Measurements from ENCODE around the gene EGF.
"Not testable (repeated sequence)": the region's sequence is repeated elsewhere in the genome, so short reads cannot be mapped to it uniquely, and the experiment has no call there.

Gene EGF

DNA sequence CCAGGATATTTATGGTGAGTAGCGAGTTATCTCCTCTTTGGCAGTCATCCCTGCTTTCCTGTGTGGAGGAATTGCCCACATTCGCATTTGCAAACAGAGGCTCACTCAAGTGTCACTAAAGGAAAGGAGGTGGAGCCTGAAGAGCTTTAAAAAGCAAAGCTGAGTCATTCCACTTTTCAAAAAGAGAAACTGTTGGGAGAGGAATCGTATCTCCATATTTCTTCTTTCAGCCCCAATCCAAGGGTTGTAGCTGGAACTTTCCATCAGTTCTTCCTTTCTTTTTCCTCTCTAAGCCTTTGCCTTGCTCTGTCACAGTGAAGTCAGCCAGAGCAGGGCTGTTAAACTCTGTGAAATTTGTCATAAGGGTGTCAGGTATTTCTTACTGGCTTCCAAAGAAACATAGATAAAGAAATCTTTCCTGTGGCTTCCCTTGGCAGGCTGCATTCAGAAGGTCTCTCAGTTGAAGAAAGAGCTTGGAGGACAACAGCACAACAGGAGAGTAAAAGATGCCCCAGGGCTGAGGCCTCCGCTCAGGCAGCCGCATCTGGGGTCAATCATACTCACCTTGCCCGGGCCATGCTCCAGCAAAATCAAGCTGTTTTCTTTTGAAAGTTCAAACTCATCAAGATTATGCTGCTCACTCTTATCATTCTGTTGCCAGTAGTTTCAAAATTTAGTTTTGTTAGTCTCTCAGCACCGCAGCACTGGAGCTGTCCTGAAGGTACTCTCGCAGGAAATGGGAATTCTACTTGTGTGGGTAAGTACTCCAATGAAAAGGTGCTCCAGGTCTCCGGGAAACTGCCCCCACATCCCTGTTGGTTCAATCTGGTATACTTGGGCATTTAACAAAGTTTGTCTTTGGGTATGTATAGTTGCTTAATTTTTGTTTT lies at the start of gene EGF:
EGF (plus strand) TSS at position 178 of the 890 bp plus-strand sequence; CDS start at position 631, 453 bp downstream.
- no peak for DNase-seq (ENCODE audit: low read depth in 2 of 2)

DNA sequence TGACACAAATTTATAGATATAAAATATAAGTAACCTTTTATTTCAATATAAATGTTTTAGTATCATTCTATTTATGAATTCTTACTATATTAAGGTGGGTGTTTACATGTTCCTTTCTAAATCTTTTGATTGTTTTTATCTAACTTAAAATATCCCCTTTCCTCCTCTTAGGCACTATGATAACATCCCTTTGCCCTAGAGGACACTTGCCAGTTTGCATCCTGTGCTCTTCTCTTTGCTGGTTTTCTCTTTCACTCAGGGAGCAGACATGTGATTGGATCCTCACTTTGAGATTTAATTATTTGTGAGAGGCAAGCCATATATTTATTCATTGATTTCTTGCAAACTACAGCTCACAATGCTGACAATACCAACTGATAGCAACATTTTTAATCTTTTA lies 48.5 kb upstream of the EGF start:
- DNase-seq (ENCODE audit: low read depth in 2 of 2): no peak

DNA sequence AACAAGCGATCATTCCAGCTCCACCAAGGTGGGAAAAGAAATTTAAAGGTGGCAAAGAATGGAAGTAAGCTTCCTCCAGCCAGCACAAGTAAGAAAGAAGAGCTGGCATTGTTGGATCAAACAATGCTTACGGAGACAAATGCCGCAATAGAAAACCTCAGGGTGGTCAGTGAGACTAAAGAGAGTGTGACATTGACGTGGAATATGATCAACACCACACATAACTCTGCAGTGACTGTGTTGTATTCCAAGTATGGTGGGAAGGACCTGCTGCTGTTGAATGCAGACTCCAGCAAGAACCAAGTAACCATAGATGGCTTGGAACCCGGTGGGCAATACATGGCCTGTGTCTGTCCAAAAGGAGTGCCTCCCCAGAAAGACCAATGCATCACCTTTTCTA lies 42.6 kb upstream of the EGF start:
- no peak for DNase-seq (ENCODE audit: low read depth in 2 of 2)

DNA sequence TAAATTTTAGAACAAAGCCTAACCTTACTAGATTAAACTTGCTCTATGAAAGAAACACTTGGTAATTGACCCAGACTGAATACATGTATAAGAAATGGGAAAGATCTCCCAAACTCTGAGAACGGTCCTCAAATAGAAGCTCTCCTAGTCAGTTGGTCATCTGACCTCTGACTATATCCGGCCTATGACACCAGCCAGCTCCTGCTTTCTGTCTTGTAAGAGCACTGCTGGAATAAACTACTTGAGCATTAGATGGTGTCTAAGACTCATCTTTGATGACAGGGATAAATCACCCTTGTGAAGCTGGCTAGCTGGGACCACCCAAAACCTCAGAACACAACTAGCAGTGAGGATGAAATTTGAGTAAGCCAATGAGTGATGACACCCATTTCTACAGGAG lies 40.6 kb upstream of the EGF start:
- no peak for DNase-seq (ENCODE audit: low read depth in 2 of 2)

DNA sequence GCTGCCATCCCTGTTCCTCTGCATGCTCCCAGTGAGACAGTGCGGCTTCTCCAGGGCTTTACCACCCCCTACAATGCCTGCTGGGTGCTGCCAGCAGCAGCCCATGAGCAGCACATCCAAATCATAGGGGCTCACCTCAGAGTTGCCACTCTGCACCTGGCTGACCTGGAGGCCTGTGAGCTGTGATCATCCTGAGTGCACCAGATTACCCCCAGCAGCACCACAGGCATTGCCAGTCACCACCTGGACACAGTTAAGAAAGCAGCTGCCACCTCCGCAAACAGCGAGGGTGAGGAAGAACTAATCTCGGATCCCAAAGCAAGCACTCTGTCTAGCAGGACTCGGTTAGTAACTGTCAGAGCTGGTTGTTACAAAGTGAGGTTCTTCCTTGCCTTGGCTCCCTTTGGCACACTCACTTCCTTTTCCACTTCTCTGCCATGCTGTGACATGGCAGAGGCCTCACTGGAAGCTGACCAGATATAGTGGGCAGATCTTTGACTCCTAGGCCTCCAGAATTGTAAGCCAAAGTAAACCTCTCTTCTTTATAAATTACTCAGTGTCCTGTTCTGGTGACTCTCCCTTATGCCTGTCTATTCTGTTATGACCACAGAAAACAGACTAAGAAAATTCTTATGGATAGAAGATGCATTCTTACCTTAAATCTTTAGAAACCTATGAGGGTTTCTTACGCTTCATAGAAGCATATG lies 39.6 kb upstream of the EGF start:
- DNase-seq (ENCODE audit: low read depth in 2 of 2): no peak

DNA sequence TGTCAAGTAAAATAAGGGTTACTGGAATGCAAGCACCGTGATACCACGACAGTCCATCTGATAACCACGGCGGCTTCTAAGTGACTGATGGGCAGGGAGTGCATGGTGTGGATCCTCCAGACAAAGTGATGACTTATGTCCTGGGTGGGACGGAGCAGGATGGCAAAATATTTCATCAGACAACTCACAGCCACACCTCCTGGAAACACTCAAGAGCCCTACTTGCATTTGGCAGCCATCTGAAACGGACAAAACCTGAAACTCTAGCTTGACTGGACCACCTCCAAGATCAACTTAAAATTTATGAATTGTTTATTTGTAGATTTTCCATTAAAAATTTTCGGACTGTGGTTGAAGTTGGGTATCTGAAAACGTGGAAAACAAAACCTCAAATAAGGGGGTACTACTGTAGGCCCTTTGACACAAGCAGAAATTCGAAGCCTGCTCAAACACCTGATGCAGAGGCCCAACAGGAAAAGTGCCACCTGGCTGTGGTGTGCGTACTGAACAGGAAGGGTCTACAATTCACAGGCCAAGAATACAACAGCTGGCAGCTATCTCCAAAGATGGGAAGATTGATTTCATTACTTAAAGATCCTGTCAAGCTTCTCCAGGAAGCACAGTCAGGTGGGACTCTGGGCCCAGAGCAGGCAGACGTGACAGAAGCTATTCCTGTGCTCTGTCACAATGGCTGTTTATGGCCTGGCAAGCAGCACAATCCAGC lies 38.7 kb upstream of the EGF start:
- DNase-seq (ENCODE audit: low read depth in 2 of 2): no peak

DNA sequence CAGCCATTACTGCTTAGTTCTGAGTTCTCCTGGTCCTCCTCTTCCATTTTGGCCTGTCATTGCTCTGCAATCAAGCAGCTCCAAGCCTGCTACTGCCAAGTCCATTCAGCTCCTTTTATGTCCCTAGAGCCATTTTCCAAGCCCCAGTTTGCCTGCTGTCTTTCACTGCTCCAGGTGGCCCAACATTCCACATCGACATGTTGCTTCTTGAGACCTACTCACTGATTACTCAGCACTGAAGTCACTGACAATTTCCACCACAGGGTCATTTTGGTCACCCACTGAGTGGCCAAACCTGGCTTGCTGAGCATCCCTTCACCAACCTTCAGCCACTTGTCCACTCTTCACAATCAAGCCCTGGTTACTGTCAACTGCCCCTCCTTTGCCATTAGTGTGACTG lies 37.6 kb upstream of the EGF start:
- no peak for DNase-seq (ENCODE audit: low read depth in 2 of 2)

DNA sequence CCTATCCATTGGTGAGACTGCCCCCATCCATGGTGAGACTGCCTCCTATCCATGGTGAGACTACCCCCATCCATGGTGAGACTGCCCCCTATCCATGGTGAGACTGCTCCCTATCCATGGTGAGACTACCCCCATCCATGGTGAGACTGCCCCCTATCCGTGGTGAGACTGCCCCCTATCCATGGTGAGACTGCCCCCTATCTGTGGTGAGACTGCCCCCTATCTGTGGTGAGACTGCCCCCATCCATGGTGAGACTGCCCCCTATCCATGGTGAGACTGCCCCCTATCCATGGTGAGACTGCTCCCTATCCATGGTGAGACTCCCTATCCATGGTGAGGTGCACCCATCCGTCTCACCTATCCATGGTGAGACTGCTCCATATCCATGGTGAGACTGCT lies 37.1 kb upstream of the EGF start:
- DNase-seq (ENCODE audit: low read depth in 2 of 2): not testable (repeated sequence)

DNA sequence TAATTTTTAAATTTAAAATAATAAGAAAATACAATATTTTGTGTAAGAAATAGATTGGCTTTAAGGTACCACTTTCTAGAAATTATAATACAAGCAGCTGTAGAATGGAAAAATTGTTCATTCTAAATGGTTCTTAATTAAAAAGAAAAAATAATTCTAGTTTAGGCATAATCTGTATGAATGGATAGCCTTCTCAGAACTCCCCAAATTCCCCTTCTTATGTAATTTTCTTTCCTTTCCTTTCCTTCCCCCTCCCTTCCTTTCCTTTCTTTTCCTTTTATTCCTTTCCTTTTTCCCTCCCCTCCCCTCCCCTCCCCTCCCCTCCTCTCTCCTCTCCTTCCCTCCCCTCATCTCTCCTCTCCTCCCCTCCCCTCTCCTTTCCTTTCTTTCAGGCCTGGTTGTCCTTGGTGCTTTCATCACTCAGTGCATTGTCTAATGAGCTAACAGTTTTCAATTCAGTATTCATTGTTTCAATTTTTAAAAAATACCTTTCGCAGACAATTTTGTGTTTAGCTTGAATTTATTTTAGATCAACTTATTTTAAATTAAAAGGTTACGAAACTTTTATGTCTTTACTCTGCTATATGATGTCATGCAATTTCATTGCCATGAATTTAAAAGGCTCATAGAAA lies 35.9 kb upstream of the EGF start:
- no peak for DNase-seq (ENCODE audit: low read depth in 2 of 2)

DNA sequence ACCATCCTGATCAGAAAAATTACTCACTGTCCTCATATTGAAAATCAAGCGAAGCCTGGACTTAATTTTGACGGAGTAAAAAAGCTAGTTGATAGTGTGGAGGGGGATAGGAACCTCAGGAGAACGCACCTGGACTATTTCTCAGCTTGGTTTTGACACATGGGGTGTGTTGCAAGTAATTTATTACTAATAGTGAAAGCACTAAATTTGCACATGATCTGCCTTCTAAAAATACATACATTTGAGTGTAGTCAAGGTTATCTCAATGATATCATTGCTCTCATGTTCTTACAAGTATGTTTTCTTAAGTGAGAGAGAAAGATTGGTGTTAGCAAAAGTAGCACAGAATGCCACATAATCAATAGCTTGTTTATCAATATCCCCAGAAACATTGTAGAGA lies 35.3 kb upstream of the EGF start:
- no peak for DNase-seq (ENCODE audit: low read depth in 2 of 2)

DNA sequence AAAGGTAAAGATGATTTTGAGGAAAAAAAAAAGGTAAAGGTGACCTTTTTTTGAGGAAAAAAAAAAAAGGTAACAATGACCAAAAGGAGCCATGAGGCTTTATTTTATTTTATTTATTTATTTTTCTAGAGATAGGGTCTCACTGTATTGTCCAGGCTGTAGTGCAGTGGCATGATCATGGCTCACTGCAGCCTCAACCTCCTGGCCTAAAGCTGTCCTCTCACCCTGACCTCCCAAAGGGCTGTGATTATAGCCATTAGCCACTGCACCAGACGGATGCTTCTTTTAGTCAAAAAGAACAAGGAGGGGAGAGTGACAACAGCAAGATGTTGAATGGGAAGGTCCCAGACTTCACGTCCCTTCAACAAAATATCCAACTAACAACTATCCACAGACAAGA lies 34.3 kb upstream of the EGF start:
- DNase-seq (ENCODE audit: low read depth in 2 of 2): no peak

DNA sequence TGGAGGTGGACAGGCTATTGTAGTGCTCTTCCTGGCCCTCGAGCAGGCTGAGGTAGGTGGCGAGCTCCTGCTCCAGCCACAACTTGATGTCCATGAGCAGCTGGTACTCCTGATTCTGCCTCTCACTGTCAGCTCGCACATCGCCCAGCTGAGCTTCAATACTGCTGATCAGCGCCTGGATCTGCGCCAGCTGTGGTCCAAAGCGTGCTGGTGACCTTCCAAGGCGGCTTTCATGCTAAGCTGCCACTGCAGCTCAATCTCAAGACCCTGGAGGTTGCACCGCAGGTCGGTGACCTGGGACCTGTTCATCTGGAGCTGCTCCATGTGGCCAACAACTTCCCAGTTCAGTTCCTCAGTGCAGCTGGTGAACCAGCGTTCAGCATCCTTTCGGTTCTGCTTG lies 33.6 kb upstream of the EGF start:
- DNase-seq (ENCODE audit: low read depth in 2 of 2): no peak

DNA sequence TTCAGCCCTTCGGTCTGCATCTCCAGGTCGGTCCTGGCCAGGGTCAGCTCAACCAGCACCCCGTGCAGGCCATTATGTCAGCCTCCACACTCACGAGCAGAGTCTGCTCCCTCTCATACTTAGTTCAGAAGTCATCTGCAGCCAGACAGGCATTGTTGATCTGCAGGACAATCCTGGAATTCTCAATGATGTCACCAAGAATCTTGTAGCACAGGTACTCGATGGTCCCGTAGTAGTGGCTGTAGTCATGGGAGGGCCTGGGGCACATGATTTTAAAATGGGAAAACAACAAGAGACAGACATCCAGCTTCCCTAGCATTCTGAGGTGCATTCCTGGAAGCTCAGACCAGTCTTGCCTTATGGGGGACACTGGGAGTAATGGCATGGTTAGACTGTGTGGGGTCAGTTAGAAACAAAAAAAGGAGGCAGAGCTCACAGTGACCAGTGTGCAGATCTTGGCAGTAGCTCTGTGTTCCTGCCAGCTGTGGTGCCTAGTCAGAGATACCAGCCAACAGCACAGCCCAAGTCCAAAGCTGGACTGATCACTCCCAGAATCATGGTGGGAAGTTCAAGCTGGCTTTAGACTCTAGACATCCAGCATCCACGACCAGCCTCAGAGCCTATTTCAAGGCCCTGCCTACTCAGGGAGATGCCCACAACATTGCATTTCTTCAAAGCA lies 32.9 kb upstream of the EGF start:
- no peak for DNase-seq (ENCODE audit: low read depth in 2 of 2)

DNA sequence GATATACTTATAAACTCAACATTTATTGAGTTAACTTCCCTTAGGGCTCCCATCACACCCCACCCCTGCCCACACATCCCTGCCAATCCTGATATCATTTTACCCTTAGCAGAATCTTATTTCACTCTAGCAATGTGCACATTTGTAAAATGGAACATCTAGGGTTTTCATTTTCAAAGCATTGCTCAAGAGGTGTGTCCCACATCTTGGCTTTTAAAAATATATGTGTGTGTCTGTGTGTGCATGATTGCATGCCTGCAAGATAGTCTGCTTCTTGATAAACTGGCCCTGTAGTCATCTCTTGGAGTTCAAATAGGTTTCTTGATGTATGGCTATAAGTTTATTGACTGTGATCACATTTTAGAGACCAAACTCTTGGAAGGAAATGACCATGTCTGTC lies 26.4 kb upstream of the EGF start:
- no peak for DNase-seq (ENCODE audit: low read depth in 2 of 2)

DNA sequence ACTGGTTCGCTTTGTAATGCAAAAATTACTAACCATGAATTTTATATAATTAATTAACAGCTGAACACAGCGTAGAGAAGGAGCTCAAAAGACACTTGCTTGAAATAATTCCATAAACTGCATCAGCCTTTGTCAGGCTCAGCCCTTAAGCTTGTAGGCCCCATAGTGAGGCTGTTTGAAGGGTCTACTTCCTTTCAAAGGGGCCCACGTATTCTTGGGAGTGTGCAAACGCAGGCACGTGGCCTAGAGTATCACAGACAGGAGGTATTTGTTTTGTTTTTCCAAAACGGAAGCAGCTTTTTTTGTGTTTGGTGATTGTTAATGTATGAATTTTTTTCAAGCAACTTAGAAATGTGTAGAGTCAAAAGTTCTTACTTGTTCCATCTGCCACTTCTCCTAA lies 25.6 kb upstream of the EGF start:
- no peak for DNase-seq (ENCODE audit: low read depth in 2 of 2)

DNA sequence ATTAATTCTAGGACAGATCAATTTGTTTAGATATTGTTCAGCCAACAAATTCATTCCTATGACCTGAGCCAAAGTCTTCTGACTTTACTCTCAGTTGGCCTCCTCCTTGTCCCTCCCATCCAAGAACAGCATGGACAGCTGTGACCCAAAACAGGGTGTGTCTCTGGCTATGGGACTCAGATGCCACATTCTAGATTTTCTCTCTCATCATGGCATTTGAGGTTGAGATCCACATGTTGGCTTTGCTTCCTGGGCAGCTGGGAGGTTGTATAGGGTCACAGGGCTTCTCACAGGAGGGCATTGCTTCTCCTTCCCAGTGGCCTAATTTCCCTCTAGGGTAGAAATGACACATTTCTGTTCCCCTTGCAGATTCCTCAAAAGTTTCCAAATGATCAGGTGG lies 22.6 kb upstream of the EGF start:
- DNase-seq (ENCODE audit: low read depth in 2 of 2): no peak

DNA sequence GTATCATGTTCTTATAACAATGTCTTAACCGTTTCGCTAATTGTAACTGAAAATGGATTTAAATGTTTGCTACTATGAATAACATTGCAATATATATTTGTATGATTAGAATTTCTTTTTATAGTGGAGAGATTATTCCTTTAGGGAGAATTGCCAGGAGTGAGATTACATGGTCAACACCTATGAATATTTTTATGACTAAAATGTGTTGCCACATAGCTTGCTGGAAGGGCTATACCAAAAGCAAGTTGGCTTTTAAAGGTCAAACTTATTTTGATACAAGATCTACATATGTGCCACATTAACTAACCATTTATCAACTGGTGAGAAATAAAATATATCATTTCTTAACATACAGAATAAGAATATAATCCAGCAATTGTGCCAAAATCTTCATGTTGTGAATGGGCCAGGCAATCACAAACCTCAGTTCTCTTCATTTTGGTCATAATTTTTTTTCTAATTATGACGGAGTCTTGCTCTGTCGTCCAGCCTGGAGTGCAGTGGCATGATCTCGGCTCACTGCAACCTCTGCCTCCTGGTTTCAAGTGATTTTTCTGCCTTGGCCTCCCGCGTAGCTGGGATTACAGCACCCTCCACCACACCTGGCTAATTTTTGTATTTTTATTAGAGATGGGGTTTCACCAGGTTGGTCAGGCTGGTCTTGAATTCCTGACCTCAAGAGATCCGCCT lies 10.0 kb upstream of the EGF start:
- DNase-seq (ENCODE audit: low read depth in 2 of 2): no peak

DNA sequence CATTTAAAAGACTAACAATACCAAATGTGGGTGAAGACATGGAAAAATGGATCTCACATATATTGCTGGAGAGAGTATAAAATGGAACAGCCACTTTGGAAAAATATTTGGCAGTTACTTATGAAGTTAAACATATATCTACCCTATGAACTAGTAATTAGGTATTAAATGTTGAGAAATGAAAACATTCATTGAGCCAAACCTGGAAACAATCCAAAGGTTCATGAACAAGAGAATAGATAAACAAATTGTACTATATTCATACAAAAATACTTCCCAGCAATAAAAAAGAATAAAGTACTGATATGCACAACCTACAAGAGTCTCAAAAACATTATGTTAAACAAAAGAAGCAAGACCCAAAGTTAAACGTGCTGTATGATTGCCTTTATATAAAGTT lies 4.0 kb upstream of the EGF start:
- DNase-seq (ENCODE audit: low read depth in 2 of 2): no peak

DNA sequence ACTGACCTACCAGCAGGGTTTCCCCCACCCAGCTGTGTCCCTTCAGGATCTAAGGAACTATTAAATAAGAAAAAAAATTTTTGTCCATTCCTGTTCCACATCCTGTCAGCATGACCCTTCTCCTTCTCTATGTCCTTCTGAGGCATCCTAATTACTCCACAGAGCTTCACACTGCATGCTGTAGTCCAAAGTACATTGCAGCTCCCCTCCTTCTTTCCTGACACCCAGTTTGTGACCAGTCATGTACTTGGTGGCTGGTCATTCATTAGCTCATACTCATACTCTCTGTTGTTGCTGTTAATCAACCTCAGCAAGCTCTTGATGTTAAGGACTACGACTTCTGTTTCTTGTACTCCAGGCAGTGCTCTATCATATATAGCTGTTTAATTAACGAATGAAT lies 2.4 kb upstream of the EGF start:
- DNase-seq (ENCODE audit: low read depth in 2 of 2): no peak

DNA sequence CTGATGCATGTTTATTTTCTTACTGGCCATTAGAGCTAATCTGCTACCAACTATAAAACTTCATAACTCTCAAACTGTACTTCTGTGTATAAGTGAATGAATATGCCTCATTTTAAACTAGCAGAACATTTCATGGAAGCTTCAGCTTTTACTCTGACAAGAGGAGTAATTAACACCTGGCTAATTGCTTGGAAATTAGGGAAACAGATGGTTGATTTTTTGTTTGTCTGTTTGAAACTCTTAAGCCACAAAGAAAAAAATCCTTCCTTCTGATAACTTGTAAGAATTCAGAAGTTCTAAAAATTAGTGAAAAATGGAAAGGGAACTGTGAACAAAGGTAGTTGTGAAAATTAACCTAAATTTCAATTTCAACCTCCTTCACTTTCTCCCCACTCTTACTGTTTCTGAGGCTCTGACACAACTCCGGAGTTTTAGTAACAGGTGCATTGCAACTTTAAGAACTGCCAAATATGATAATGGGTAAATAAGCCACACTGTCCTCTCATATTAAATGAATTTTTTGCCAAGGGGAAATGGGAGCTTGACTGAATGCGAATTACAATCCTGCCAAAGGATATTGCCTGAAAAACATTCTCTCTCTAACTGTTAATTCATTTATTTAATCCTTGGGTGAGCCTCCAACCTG lies 1.0 kb downstream of the EGF start:
- no peak for DNase-seq (ENCODE audit: low read depth in 2 of 2)

DNA sequence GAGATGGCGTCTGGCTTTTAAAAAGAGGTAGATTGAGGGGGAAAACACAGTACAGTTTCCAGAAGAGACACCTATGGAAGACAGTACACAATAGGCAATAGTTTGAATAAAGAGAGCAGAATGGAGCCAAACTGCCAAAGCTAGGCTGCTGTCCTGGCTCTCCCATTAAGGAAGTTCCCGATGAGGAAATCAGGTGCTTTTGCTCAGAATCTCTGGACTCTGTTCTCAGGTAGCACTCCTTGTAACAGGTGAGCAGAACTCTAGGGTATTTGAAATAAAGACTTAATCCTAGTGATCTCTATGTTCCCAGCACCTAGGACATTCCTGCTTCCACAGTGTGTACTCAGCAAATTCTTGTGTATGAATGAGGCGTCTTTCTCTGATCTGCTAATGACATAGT lies 1.6 kb downstream of the EGF start:
- DNase-seq (ENCODE audit: low read depth in 2 of 2): no peak

All from stimulated activated CD8-positive, alpha-beta memory T cell treated with anti-CD3 and anti-CD28 coated beads, Interleukin-7, amount 100 ng/mL, for 1 hour (primary cell).